Transverse colon (tissue), 4 donors: ENCODE results near the gene ZBTB20.

ENCODE experiments used
- CTCF ChIP-seq, 5 experiments: fragments of 200-600 bp in 3 of 5; fragments of 450-650 bp in 2 of 5; sonication (generic) in 3 of 5; IDR thresholded peaks; 1 replicate in 2 of 5; 2 replicates in 3 of 5; pipeline ENCODE4 v1.5.1; 2016 to 2017; ENCODE audit warnings: antibody characterized with exemption in 5 of 5, inconsistent platforms in 3 of 5, mild to moderate bottlenecking in 2 of 5, moderate library complexity in 1 of 5
- EP300 ChIP-seq: sonication (generic); formaldehyde crosslinking; IDR thresholded peaks from one replicate; pipeline ENCODE4 v1.6.1; 2017; ENCODE audit warnings: antibody characterized with exemption, low read depth
- POLR2A ChIP-seq: fragments of 450-650 bp; IDR thresholded peaks from one replicate; pipeline ENCODE4 v1.6.1; 2016; ENCODE audit warnings: antibody characterized with exemption, mild to moderate bottlenecking, moderate library complexity
- POLR2AphosphoS5 ChIP-seq, 3 donors: sonication (generic); formaldehyde crosslinking; IDR thresholded peaks; one replicate each; pipeline ENCODE4 v1.6.1; 2016; ENCODE audit warnings: antibody characterized with exemption in 3 of 3

GRCh38 chr3:114554731-114555130 is 592.4 kb downstream of the ZBTB20 start:
- no peak for TF ChIP-seq POLR2AphosphoS5 (IDR thresholded peaks at IDR 0.05)
- TF ChIP-seq POLR2A, result no peak
- TF ChIP-seq CTCF (IDR thresholded peaks at IDR 0.05), result no peak
- no peak for TF ChIP-seq EP300
